GM23248 (cell line): ENCODE data around the gene POLR1F. TPM values are rescaled to one million over a fixed set of nuclear protein-coding genes. Genes with fewer than 3 reads are reported as not detected.
A peak's percentile ranks its signal among the peaks of the same experiment; 100 is the strongest.

Source experiments
- DNase-seq: peaks from one replicate; pipeline ENCODE4 v3.0.0-alpha.2; 2015
- H2AFZ ChIP-seq: fragments of 200-600 bp; sonication (generic); 2 replicates; pipeline ENCODE4 v1.6.1; 2016; ENCODE audit warnings: antibody characterized with exemption
- H3F3A ChIP-seq: fragments of 200-600 bp; sonication (generic); 2 replicates; pipeline ENCODE4 v1.6.1; 2016; ENCODE audit warnings: mild to moderate bottlenecking, antibody characterized with exemption, mixed run types; ENCODE audit not compliant: insufficient read depth
- H3K27ac ChIP-seq: fragments of 200-600 bp; sonication (generic); 2 replicates; pipeline ENCODE4 v1.5.1; 2016; ENCODE audit warnings: mild to moderate bottlenecking
- H3K27me3 ChIP-seq: fragments of 200-600 bp; sonication (generic); replicated peaks from 2 replicates; pipeline ENCODE4 v1.6.1; 2016; ENCODE audit warnings: mild to moderate bottlenecking; ENCODE audit not compliant: insufficient read depth
- H3K36me3 ChIP-seq: fragments of 200-600 bp; sonication (generic); 2 replicates; pipeline ENCODE4 v1.6.1; 2016; ENCODE audit warnings: low read depth, mild to moderate bottlenecking
- H3K4me1 ChIP-seq: fragments of 200-600 bp; sonication (generic); 2 replicates; pipeline ENCODE4 v1.6.1; 2016; ENCODE audit warnings: mild to moderate bottlenecking; ENCODE audit not compliant: insufficient read depth
- H3K4me2 ChIP-seq: fragments of 200-600 bp; sonication (generic); one replicate; pipeline ENCODE4 v1.6.1; 2016; ENCODE audit warnings: mild to moderate bottlenecking; ENCODE audit not compliant: unreplicated experiment
- H3K4me3 ChIP-seq: fragments of 200-600 bp; sonication (generic); 2 replicates; pipeline ENCODE4 v1.5.1; 2016; ENCODE audit warnings: mild to moderate bottlenecking
- H3K79me2 ChIP-seq: fragments of 200-600 bp; sonication (generic); 2 replicates; pipeline ENCODE4 v1.6.1; 2016; ENCODE audit warnings: mild to moderate bottlenecking; ENCODE audit not compliant: insufficient read depth
- H3K9ac ChIP-seq: fragments of 200-600 bp; sonication (generic); 2 replicates; pipeline ENCODE4 v1.6.1; 2016; ENCODE audit warnings: mild to moderate bottlenecking
- H3K9me2 ChIP-seq: fragments of 200-600 bp; sonication (generic); 2 replicates; pipeline ENCODE4 v1.6.1; 2016; ENCODE audit warnings: mixed run types, mild to moderate bottlenecking, moderate library complexity; ENCODE audit not compliant: insufficient read depth
- H3K9me3 ChIP-seq: fragments of 200-600 bp; sonication (generic); one replicate; pipeline ENCODE4 v1.6.1; 2017; ENCODE audit warnings: low read depth
- H4K20me1 ChIP-seq: fragments of 200-600 bp; sonication (generic); 2 replicates; pipeline ENCODE4 v1.6.0; 2016; ENCODE audit not compliant: insufficient read depth
- EZH2 ChIP-seq: fragments of 200-600 bp; sonication (generic); IDR thresholded peaks from 2 replicates; pipeline ENCODE4 v1.6.1; 2018; ENCODE audit warnings: antibody characterized with exemption, mild to moderate bottlenecking; ENCODE audit not compliant: insufficient read depth, poor library complexity, severe bottlenecking
- EZH2phosphoT487 ChIP-seq: fragments of 200-600 bp; sonication (generic); IDR thresholded peaks from 2 replicates; pipeline ENCODE4 v1.6.1; 2018; ENCODE audit warnings: antibody characterized with exemption, moderate library complexity, mild to moderate bottlenecking, low read depth; ENCODE audit not compliant: insufficient read depth
- WGBS, 2 experiments: methylation state at CpG; one replicate each; pipeline ENCODE4 v1.1.6; 2015 to 2017; ENCODE audit warnings: low lambda C conversion rate in 2 of 2, low coverage in 1 of 2; ENCODE audit errors: missing lambda C conversion rate in 2 of 2; 5-methylcytosine and 5-hydroxymethylcytosine counted together
- in situ Hi-C: fragments of 300-500 bp; cut with MboI; formaldehyde crosslinking; loops from 2 replicates; pipeline ENCODE4 v1.15.0; 2020
- polyA plus RNA-seq: library from polyadenylated mRNA; unstranded; fragments of >200 nt; fragmentation: Nextera tagmentation; extraction: Ambion mirVana; gene quantifications from 2 replicates; pipeline ENCODE4 v1.2.1, GENCODE V29; 2016
- total RNA-seq: library from RNA; depleted of rRNA; stranded (reverse); fragments of >200 nt; shearing (Covaris generic); gene quantifications from 2 replicates; pipeline ENCODE4 v1.2.3, GENCODE V29; 2014

The POLR1F gene
- total and polyA plus RNA-seq, 2 experiments from 2014 or later, result 15.9 to 27.0 TPM

- Histone ChIP-seq H3K79me2 (no peaks in the 10 kb centered on the region), H3K4me3 (no peak overlapping the region), H3K27ac (no peak overlapping the region), H3K4me2 (no peak overlapping the region), H3K36me3 (no peaks in the 10 kb centered on the region), H3K9me2 (no peaks in the 10 kb centered on the region), H2AFZ (no peak overlapping the region), H3K9me3 (no peaks in the 10 kb centered on the region), H3K4me1 (no peaks in the 10 kb centered on the region), H4K20me1 (no peaks in the 10 kb centered on the region), H3K9ac (no peak overlapping the region), H3K27me3 (no peaks in the 10 kb centered on the region; the same call in 1 of the 2 replicates), H3F3A (no peaks in the 10 kb centered on the region)
- WGBS, 2 experiments, result 25 to 26% methylated on average over 4 of the region's 4 CpGs
- in situ Hi-C loops, result loop anchor here (10.0 kb wide), 1 partner anchor 847 kb away; no protein-coding TSS in a partner anchor
- TF ChIP-seq EZH2phosphoT487 (no peak), EZH2 (no peak)
- DNase-seq, result peak; percentile 59
These were observed 39.0 kb upstream of the POLR1F start for GRCh38 chr7:19747740-19748339.

DNA sequence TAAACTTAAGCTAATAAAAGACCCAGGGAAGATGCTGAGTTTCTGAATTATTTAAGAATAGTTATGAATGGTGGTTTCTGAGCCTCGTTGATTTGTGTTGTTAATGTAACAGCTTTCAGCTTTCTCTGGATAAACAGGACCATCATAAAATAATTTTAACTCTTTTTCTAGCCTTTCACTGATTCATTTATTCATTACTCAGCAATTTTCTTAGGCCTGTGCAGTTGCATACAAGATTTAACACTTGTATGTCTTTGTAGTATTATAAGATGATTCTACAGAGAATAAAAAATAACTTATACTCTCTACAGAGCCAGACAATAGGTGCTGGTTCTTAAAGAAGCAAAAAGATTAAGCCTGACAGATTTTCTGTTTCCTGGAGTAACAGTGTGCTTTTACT is 35.2 kb upstream of the POLR1F start:
- Histone ChIP-seq H3K9ac (no peak overlapping the region), H3K36me3 (no peaks in the 10 kb centered on the region), H3K9me2 (no peaks in the 10 kb centered on the region), H4K20me1 (no peaks in the 10 kb centered on the region), H2AFZ (no peak overlapping the region), H3K27me3 (peaks cover 8% of the 10 kb centered on the region), H3K4me3 (no peak overlapping the region), H3K9me3 (no peaks in the 10 kb centered on the region), H3K79me2 (no peaks in the 10 kb centered on the region), H3F3A (no peaks in the 10 kb centered on the region), H3K4me2 (no peak overlapping the region), H3K27ac (no peak overlapping the region), H3K4me1 (no peaks in the 10 kb centered on the region)
- in situ Hi-C loops, result loop anchor here (10.0 kb wide), 1 partner anchor 851 kb away; no protein-coding TSS in a partner anchor
- 32 to 74% methylated on average over 1 of the region's 1 CpG for WGBS, 2 experiments
- no peak for DNase-seq
- TF ChIP-seq EZH2 (no peak), EZH2phosphoT487 (no peak)

- Histone ChIP-seq H3K9me2 (no peaks in the 10 kb centered on the region), H3K9ac (no peak overlapping the region), H3K4me3 (no peak overlapping the region), H3F3A (no peaks in the 10 kb centered on the region), H2AFZ (no peak overlapping the region), H3K27ac (no peak overlapping the region), H3K79me2 (no peaks in the 10 kb centered on the region), H4K20me1 (no peaks in the 10 kb centered on the region), H3K4me1 (no peaks in the 10 kb centered on the region), H3K36me3 (no peaks in the 10 kb centered on the region), H3K4me2 (no peak overlapping the region), H3K9me3 (no peaks in the 10 kb centered on the region), H3K27me3 (peaks cover 17% of the 10 kb centered on the region; the same call in 1 of the 2 replicates)
- no peak for DNase-seq
- no peak for TF ChIP-seq EZH2phosphoT487
- no peak for TF ChIP-seq EZH2
- 15% methylated on average over 3 of the region's 3 CpGs for WGBS, 2 experiments
- in situ Hi-C loops, result no loop called here
These were observed 19.9 kb upstream of the POLR1F start for GRCh38 chr7:19728716-19729115.

DNA sequence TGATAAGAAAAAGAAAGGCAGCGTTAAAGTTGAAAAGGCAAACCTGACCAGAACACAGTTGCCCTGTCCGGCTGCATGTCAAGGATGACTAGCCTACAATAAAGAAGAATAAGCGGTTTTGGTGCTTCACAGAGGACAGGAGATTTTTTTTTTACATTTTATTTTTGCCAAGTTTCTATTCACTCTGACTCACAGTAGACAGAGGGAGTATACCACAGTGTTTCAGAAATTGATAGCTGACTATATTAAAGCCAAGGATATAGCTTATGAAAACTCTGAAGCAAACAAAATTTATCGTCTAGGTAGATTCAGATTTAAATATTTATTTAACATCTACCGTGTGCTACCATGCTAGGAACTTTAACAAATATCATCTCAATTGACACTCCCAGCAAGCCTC is 16.9 kb upstream of the POLR1F start:
- H3K27ac ChIP-seq, result no peak overlapping the region
- TF ChIP-seq EZH2, result no peak
- TF ChIP-seq EZH2phosphoT487, result no peak
- no peak overlapping the region for H3K4me2 ChIP-seq
- no peak overlapping the region for H3K9ac ChIP-seq
- no peak overlapping the region for H3K4me3 ChIP-seq
- no peaks in the 10 kb centered on the region for H3K4me1 ChIP-seq
- H4K20me1 ChIP-seq, result no peaks in the 10 kb centered on the region
- no peaks in the 10 kb centered on the region for H3K36me3 ChIP-seq
- H3K9me2 ChIP-seq, result no peaks in the 10 kb centered on the region
- H3K9me3 ChIP-seq, result no peaks in the 10 kb centered on the region
- DNase-seq, result no peak
- in situ Hi-C loops, result no loop called here
- WGBS, 2 experiments, result 82 to 91% methylated on average over 5 of the region's 5 CpGs
- H2AFZ ChIP-seq, result no peak overlapping the region
- H3K79me2 ChIP-seq, result no peaks in the 10 kb centered on the region
- peaks cover 17% of the 10 kb centered on the region; the same call in 1 of the 2 replicates for H3K27me3 ChIP-seq
- no peaks in the 10 kb centered on the region for H3F3A ChIP-seq
